Stimulated activated CD8-positive, alpha-beta memory T cell treated with anti-CD3 and anti-CD28 coated beads, Interleukin-15, amount 100 ng/mL, for 4 hours (primary cell): ENCODE data around the gene ZNF385A.

Experiments
- DNase-seq, 2 donors: peaks; one replicate each; pipeline ENCODE4 v3.0.0-alpha.2; 2020; ENCODE audit warnings: low read depth in 2 of 2

ZNF385A gene

GRCh38 chr12:54373649-54374561, 10.6 kb downstream of the ZNF385A start:
- DNase-seq, result no peak

GRCh38 chr12:54372113-54372806, 12.3 kb downstream of the ZNF385A start:
- DNase-seq, result no peak

- no peak for DNase-seq
Observed at GRCh38 chr12:54371328-54372112, 13.0 kb downstream of the ZNF385A start.

GRCh38 chr12:54370171-54370730, 14.3 kb downstream of the ZNF385A start:
- DNase-seq, result no peak

GRCh38 chr12:54369597-54370131, 14.9 kb downstream of the ZNF385A start:
- DNase-seq, result no peak

- DNase-seq, result peak; percentile 70 to 76
Observed at GRCh38 chr12:54368709-54369596, 15.6 kb downstream of the ZNF385A start.

- DNase-seq, result no peak
Observed at GRCh38 chr12:54368025-54368708, 16.4 kb downstream of the ZNF385A start.

- DNase-seq, result no peak
Observed at GRCh38 chr12:54364413-54364812, 20.1 kb downstream of the ZNF385A start, which contains the start of gene GPR84. Gene GPR84 (minus strand): TSS chr12:54364486. CDS start chr12:54363851, 635 bp downstream.

GRCh38 chr12:54363618-54364017, 20.9 kb downstream of the ZNF385A start:
- no peak for DNase-seq

- DNase-seq, result no peak
Observed at GRCh38 chr12:54363047-54363446, 21.5 kb downstream of the ZNF385A start.

GRCh38 chr12:54360717-54361456, 23.6 kb downstream of the ZNF385A start:
- DNase-seq, result no peak

- DNase-seq, result no peak
Observed at GRCh38 chr12:54359762-54360351, 24.7 kb downstream of the ZNF385A start.

GRCh38 chr12:54358945-54359761, 25.4 kb downstream of the ZNF385A start:
- peak; percentile 81 to 93 for DNase-seq

GRCh38 chr12:54358191-54358944, 26.2 kb downstream of the ZNF385A start:
- peak in 1 of 2 donors; percentile 32 for DNase-seq

GRCh38 chr12:54357506-54358190, 26.9 kb downstream of the ZNF385A start:
- DNase-seq, result no peak

- DNase-seq, result no peak
Observed at GRCh38 chr12:54356951-54357356, 27.6 kb downstream of the ZNF385A start.
